ENCODE measurements around the gene LHX1.

LHX1 gene

DNA sequence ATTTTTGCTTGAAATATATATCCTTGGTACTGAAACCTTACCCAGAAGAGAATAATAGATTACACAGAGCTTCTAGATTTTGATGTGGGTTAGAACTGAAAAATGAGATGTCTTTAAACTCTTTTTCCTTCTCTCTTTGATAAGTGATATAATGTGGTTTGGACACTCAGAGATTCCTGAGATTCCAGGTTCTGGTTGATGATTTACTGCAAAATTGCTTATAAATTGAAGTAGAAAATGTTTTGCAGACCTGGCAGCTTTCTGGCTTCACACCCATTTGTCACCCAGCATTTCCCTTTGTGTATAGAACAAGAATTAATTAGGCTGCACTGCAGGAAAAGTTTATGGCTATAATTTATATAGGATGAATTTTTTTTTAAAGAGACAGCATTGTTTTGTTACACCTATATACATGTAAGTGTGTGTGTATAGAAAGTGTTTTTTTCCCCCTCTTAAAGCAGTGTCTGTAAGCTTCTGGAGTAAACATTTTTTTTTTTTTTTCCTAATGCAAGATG is 35.0 kb downstream of the LHX1 start:
- DNase-seq (ENCODE audit: low read depth), result no peak

DNA sequence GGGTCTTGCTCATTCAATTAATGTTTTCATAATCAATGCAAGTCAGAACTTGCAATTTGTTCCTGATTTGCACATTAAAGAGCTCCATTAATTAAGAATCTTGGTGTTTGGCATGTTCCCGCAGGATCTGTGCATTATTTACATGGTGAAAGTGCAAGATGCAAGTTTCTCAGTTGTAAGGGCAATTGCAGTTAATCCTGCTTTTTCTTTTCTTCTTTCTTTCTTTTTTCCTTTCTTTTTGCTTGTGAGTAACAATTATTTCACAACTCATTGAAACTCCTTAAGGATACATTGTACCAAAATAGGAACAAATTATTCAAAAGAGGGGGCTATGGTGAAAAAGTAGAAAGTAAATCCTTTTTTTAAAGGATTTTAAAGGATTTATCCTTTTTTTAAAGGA is 35.6 kb downstream of the LHX1 start:
- DNase-seq (ENCODE audit: low read depth), result no peak

DNA sequence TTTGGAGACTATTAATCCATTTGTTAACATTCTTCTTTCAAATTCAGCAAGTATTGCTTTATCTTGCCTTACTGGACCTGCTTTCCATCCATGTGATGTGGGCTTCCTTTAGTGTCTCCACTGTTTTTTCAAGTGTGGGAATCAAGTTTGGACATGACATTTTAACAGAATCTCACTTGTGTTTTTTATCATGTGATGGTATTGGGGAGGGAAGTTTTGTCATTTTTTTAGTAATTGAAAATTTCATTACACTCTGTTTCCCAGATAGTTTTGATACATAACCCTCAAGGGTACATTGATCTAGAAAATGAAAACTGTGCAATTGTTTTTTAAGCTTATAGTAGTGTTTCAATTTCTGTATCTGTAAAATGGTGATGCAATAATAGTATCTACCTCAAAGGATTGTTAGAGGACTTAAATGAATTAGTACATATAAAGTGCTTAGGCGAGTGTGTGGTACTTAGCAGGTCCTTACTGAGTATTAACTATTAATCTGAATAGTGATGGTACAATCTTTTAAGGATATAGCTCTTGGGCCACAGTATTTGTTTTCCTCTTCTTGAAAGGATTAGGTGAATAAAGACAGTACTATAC is 38.7 kb downstream of the LHX1 start:
- no peak for DNase-seq (ENCODE audit: low read depth)

DNA sequence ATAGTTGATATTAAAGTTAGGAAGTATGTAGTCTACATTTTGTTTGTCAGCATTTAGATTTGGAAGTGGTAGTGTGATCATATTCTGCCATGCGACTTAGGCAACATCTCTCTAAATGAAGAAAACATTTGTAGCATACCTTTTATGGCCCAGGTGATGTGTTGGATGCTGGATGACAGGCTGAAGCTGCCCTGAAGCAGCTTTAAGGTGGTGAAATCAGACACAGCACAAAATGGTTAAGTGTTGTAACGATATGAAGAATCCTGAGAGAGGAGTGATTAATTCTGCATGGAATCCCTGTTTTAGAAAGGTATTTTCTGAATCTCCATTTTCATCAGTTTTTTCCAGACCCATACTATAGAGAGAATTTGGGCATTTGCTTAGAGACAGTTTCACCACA is 39.8 kb downstream of the LHX1 start:
- DNase-seq (ENCODE audit: low read depth), result no peak

DNA sequence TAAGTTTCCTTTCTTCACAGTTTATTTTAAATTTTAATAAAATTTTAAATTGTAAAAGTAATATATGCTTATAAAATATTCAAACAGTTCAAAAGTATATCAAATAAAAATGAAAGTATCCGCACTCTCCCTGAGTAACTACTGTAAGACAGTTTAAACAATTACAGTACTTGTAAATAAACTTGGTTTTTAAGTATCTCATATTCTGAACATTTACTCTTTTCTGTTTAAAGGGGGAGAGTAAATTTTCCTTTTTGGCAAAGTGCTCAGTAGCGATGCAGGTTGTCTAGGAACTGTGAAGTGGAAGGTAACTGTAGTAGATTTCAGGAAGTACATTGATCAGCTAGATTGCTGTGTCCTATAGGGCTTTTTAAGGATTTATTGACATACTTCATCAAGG is 40.3 kb downstream of the LHX1 start:
- no peak for DNase-seq (ENCODE audit: low read depth)

DNA sequence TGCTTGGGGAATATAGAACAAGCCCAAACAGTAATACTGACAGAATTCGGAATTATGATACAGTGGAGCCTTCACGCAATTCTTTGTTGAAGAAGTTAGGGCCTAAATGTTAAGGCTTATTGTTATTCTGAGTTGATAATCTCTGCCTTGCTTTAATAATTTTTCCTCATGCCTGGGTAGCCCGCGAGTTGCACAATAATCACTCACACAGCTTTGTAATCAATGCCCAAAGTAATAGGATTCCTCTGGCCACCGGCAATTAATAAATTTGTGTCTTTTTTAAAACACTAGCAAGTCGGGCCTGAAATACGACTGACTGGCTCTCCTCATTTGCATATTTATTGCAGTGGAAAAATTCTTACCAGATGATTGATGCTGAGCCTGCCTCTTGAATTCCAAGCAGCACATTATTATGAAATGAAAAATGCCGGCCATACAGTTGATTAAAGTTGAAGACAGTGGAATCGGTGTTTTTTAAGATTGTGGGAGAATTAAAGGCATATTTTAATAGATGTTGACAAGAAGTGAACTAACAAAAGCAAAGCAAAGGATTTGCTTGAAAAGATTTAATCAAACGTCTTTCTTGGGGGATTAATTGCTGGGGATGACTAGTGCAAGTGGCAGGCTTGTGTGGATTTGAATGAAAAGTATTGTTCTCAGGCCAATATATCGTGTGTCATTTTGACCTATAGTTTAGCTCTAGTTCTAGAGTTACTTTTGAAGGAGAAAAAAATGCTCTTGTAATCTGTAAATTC is 41.7 kb downstream of the LHX1 start:
- no peak for DNase-seq (ENCODE audit: low read depth)

DNA sequence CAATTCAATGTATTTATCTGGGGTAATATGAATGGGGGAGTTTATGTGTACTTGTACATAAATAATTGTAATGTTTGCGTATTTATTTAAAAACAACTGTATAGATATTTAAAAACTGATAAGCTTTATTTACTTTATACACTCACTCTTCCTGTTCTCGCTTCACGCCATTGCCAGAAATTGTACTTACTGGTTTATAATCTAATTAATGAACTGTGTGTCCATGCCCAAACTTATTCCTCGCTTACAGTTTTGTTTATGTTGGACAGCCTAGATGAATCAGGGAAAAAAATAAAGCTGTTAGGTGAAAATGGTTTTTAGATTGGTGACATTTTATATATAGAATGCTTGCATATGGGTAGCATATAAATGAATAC is 42.3 kb downstream of the LHX1 start:
- no peak for DNase-seq (ENCODE audit: low read depth)

DNA sequence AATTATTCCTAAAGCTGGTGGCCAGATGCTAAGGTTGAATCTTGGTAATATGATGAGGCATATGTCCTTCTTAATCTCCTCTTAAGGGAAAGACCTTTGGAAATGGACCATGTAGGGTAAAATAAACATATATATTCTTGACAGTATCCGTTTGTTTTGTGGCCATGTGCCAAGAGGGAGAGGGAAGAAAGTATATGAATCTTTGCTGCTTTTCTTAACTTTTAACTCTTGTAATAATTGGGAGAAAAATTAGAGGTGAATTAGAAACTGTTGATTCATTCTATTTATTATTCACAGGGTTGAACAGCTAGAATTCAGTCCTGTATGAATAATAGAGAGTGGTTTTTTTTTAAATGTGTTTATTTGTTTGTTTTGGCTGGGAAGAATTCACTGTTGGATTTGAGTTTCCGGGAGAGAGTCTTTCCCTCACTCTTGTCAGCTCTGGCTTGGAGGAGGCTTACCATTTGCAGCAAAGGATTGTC is 43.0 kb downstream of the LHX1 start:
- DNase-seq (ENCODE audit: low read depth), result no peak

DNA sequence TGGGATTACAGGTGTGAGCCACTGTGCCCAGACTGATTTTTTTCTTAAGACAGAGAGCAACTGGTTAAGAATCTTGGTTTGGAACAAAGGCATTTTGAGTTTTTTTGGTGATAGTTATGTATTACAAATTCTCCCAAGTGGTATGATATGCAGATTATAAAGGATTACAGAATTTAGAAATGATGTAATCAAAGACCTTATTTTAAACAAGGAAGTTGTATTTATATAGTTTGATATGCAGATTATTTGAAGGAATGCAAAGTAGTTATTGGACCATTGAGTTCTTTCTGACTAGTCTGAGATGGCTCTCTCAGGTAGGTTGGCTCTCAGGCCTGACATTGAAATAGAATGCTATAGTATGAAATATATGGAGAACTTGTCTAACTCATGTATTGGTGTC is 46.3 kb downstream of the LHX1 start:
- no peak for DNase-seq (ENCODE audit: low read depth)

DNA sequence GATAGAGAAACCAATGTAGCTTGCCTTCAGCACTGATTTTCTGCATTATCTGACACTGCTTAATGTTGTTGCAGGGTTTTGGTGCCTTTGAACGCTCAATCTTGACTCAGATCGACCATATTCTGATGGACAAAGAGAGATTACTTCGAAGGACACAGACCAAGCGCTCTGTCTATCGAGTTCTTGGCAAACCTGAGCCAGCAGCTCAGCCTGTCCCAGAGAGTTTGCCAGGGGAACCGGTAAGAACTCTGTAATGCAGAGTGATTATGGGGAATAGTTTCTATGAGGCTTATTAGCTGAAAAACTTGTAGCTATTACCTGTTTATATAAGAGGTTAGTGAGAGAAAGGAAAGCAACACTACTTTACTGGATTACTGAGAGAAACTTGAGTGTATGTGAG is 51.9 kb downstream of the LHX1 start:
- DNase-seq (ENCODE audit: low read depth), result no peak

DNA sequence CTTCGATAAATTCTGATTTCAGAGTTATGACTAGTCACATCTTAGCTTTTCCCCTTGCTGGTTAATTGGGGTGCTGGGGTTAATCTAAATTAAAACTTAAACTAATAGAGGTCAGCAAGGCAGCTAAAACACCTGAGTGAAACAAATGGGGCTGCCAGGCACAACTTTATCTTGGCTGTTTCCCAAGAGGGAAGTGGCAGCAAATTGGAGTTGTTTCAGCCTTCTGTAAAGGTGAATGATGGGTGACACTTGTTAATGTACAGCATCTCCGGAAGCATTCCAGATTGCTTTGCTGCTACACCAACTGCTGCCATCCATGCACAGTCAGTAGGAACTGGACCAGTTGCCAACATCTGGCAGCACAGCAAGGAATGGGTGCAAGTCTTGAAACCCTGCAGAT is 55.4 kb downstream of the LHX1 start:
- no peak for DNase-seq (ENCODE audit: low read depth)

DNA sequence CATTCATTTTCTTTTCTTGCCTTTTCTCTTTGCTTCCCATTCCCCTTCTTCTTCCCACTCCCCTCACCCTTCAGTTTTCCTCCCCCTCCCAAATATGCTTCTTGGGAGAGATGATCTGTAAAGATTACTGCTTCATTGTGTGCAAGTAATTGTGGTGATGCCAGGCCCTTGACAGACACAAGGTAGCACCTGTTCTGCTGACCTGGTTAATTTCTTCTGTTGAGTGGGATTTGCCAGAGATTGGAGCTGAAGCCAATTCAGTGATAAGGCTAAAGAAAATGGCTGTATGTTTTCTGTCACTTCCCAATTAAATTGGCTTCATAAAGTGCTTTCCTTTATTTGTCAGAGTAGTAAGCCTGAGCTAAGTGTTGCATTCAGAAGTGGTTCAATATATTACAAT is 56.0 kb downstream of the LHX1 start:
- no peak for DNase-seq (ENCODE audit: low read depth)
